Activated CD4-positive, alpha-beta memory T cell treated with anti-CD3 and anti-CD28 coated beads for 36 hours (primary cell): ENCODE results near the gene GFM2. TPM values are rescaled to one million over a fixed set of nuclear protein-coding genes. Genes with fewer than 3 reads are reported as not detected.
"Not testable (repeated sequence)": the region's sequence is repeated elsewhere in the genome, so short reads cannot be mapped to it uniquely, and the experiment has no call there.

Source experiments
- CTCF ChIA-PET: fragments of 350-600 bp; sonication (Branson Sonifier 250); formaldehyde crosslinking; loops from one replicate; lab custom pipeline; 2021; ENCODE audit warnings: antibody characterized with exemption, inconsistent platforms; lab: Charles Lee
- POLR2A ChIA-PET: fragments of 350-600 bp; sonication (Branson Sonifier 250); formaldehyde crosslinking; loops from one replicate; lab custom pipeline; 2021; ENCODE audit warnings: antibody characterized with exemption; lab: Charles Lee
- DNase-seq: peaks from one replicate; pipeline ENCODE4 v3.0.0-alpha.2; 2020
- H3K27ac Mint-ChIP-seq: one replicate; pipeline ENCODE4 v1.8.0; 2021; ENCODE audit warnings: mixed read lengths
- H3K27me3 Mint-ChIP-seq: one replicate; pipeline ENCODE4 v1.8.0; 2021; ENCODE audit warnings: mixed read lengths
- H3K36me3 Mint-ChIP-seq: one replicate; pipeline ENCODE4 v1.8.0; 2021; ENCODE audit warnings: mixed read lengths
- H3K4me1 Mint-ChIP-seq: one replicate; pipeline ENCODE4 v1.8.0; 2021; ENCODE audit warnings: low read depth, mixed read lengths
- H3K4me3 Mint-ChIP-seq: one replicate; pipeline ENCODE4 v1.8.0; 2021; ENCODE audit warnings: mild to moderate bottlenecking, mixed read lengths
- H3K9me3 Mint-ChIP-seq: one replicate; pipeline ENCODE4 v1.8.0; 2021; ENCODE audit warnings: mixed read lengths
- intact Hi-C: fragments of 100-400 bp; cut with micrococcal nuclease; formaldehyde crosslinking; loops from one replicate; pipeline ENCODE4 v1.15.1; 2023
- total RNA-seq, 2 experiments: library from RNA; stranded (reverse); gene quantifications; one replicate each; pipeline ENCODE4 v1.2.3, GENCODE V29; 2021

Gene GFM2
- total RNA-seq: 10 to 100 TPM; 30.9 to 33.0 TPM

GRCh38 chr5:74766849-74767578 is at the start of gene GFM2, which contains the start of gene NSA2:
Gene GFM2, minus strand, starts transcription at chr5:74767117. Its CDS starts 3,375 bp downstream, at chr5:74763742.
Gene NSA2, plus strand, starts transcription at chr5:74767249. Its CDS starts 112 bp downstream, at chr5:74767361.
- peak; percentile 96 for DNase-seq
- Mint-ChIP-seq H3K9me3 (no peaks in the 10 kb centered on the region), H3K27ac (peak within 1 kb of the TSS; percentile 97), H3K4me3 (peak within 1 kb of the TSS; percentile 100), H3K27me3 (no peaks in the 10 kb centered on the region), H3K36me3 (peaks cover 21% of the 10 kb centered on the region), H3K4me1 (peaks cover 36% of the 10 kb centered on the region)
- intact Hi-C loops: loop anchor here (1.0 to 10.0 kb wide), 8 partner anchors 82 to 1205 kb away; partner anchors contain the start of genes CERT1, FAM169A, HEXB and HMGCR
- CTCF ChIA-PET: interaction anchor here (0.6 to 1.9 kb wide), 8 partner anchors 9 to 813 kb away, joined by 3 to 7 read pairs (median 4); no protein-coding TSS in a partner anchor
- POLR2A ChIA-PET: interaction anchor here (0.7 to 0.9 kb wide), 2 partner anchors 39 to 100 kb away, joined by 3 read pairs; no protein-coding TSS in a partner anchor

- Mint-ChIP-seq H3K27ac (no peak overlapping the region), H3K4me3 (no peak overlapping the region), H3K36me3 (peaks cover 7% of the 10 kb centered on the region), H3K27me3 (no peaks in the 10 kb centered on the region), H3K4me1 (no peaks in the 10 kb centered on the region), H3K9me3 (no peaks in the 10 kb centered on the region)
- intact Hi-C loops: no loop called here
- ChIA-PET CTCF (no interaction called here), POLR2A (no interaction called here)
- no peak for DNase-seq
Measured at GRCh38 chr5:74810915-74811314, 44.0 kb upstream of the GFM2 start.

GRCh38 chr5:74801941-74802340 is 35.0 kb upstream of the GFM2 start:
- no peak for DNase-seq
- H3K9me3 Mint-ChIP-seq: no peaks in the 10 kb centered on the region
- intact Hi-C loops: no loop called here
- ChIA-PET POLR2A (no interaction called here), CTCF (no interaction called here)
- H3K4me3 Mint-ChIP-seq: no peak overlapping the region
- H3K27ac Mint-ChIP-seq: no peak overlapping the region
- H3K4me1 Mint-ChIP-seq: no peaks in the 10 kb centered on the region
- H3K36me3 Mint-ChIP-seq: peaks cover 8% of the 10 kb centered on the region
- no peaks in the 10 kb centered on the region for H3K27me3 Mint-ChIP-seq

- intact Hi-C loops: no loop called here
Measured at GRCh38 chr5:74801197-74801596, 34.3 kb upstream of the GFM2 start.

GRCh38 chr5:74798977-74799911 is 32.3 kb upstream of the GFM2 start:
- no peak overlapping the region for H3K27ac Mint-ChIP-seq
- no peak overlapping the region for H3K4me3 Mint-ChIP-seq
- H3K4me1 Mint-ChIP-seq: no peaks in the 10 kb centered on the region
- POLR2A ChIA-PET: no interaction called here
- no peaks in the 10 kb centered on the region for H3K27me3 Mint-ChIP-seq
- no peaks in the 10 kb centered on the region for H3K9me3 Mint-ChIP-seq
- intact Hi-C loops: no loop called here
- peaks cover 10% of the 10 kb centered on the region for H3K36me3 Mint-ChIP-seq
- DNase-seq: no peak
- CTCF ChIA-PET: no interaction called here

More at GRCh38 chr5:74801197-74801596, 34.3 kb upstream of the GFM2 start:
- no peaks in the 10 kb centered on the region for H3K4me1 Mint-ChIP-seq
- H3K9me3 Mint-ChIP-seq: no peaks in the 10 kb centered on the region
- H3K27ac Mint-ChIP-seq: no peak overlapping the region
- no peak overlapping the region for H3K4me3 Mint-ChIP-seq
- H3K36me3 Mint-ChIP-seq: peaks cover 8% of the 10 kb centered on the region
- no peak for DNase-seq
- H3K27me3 Mint-ChIP-seq: no peaks in the 10 kb centered on the region
- POLR2A ChIA-PET: no interaction called here
- CTCF ChIA-PET: interaction anchor here (0.6 kb wide), 1 partner anchor 37 kb away, joined by 3 read pairs; no protein-coding TSS in a partner anchor

- DNase-seq, H3K9me3 Mint-ChIP-seq, H3K4me1 Mint-ChIP-seq, H3K4me3 Mint-ChIP-seq, H3K27ac Mint-ChIP-seq, POLR2A ChIA-PET, CTCF ChIA-PET, H3K27me3 Mint-ChIP-seq, intact Hi-C loops: not testable (repeated sequence)
- H3K36me3 Mint-ChIP-seq: peaks cover 27% of the 10 kb centered on the region
Measured at GRCh38 chr5:74791669-74792068, 24.8 kb upstream of the GFM2 start.

- intact Hi-C loops: no loop called here
- Mint-ChIP-seq H3K27ac (no peak overlapping the region), H3K4me1 (no peaks in the 10 kb centered on the region), H3K9me3 (no peaks in the 10 kb centered on the region), H3K4me3 (no peak overlapping the region), H3K27me3 (no peaks in the 10 kb centered on the region), H3K36me3 (peaks cover 20% of the 10 kb centered on the region)
- no peak for DNase-seq
- POLR2A ChIA-PET: no interaction called here
- CTCF ChIA-PET: interaction anchor here (1.1 kb wide), 1 partner anchor 132 kb away, joined by 3 read pairs; no protein-coding TSS in a partner anchor
Measured at GRCh38 chr5:74787424-74787823, 20.5 kb upstream of the GFM2 start.

- Mint-ChIP-seq H3K4me1 (no peaks in the 10 kb centered on the region), H3K4me3 (no peak overlapping the region), H3K27ac (no peak overlapping the region), H3K36me3 (peaks cover 15% of the 10 kb centered on the region), H3K9me3 (no peaks in the 10 kb centered on the region), H3K27me3 (no peaks in the 10 kb centered on the region)
- intact Hi-C loops: no loop called here
- no peak for DNase-seq
- ChIA-PET POLR2A (no interaction called here), CTCF (interaction anchor here (1.1 kb wide), 1 partner anchor 132 kb away, joined by 3 read pairs; no protein-coding TSS in a partner anchor)
Measured at GRCh38 chr5:74786851-74787250, 19.9 kb upstream of the GFM2 start.

- no peak for DNase-seq
- H3K27me3 Mint-ChIP-seq: no peaks in the 10 kb centered on the region
- H3K27ac Mint-ChIP-seq: no peak overlapping the region
- intact Hi-C loops: no loop called here
- H3K4me3 Mint-ChIP-seq: no peak overlapping the region
- ChIA-PET POLR2A (no interaction called here), CTCF (no interaction called here)
- H3K4me1 Mint-ChIP-seq: no peaks in the 10 kb centered on the region
- H3K36me3 Mint-ChIP-seq: peaks cover 12% of the 10 kb centered on the region
- no peaks in the 10 kb centered on the region for H3K9me3 Mint-ChIP-seq
Measured at GRCh38 chr5:74778609-74779008, 11.7 kb upstream of the GFM2 start.

GRCh38 chr5:74772359-74772758 is 5.4 kb upstream of the GFM2 start:
- Mint-ChIP-seq H3K4me3 (no peak overlapping the region), H3K9me3 (no peaks in the 10 kb centered on the region), H3K4me1 (peaks cover 13% of the 10 kb centered on the region), H3K36me3 (peaks cover 31% of the 10 kb centered on the region), H3K27me3 (no peaks in the 10 kb centered on the region), H3K27ac (no peak overlapping the region)
- no peak for DNase-seq
- ChIA-PET POLR2A (interaction anchor here (0.7 kb wide), 1 partner anchor 274 kb away, joined by 3 read pairs; no protein-coding TSS in a partner anchor), CTCF (no interaction called here)
- intact Hi-C loops: no loop called here

GRCh38 chr5:74767579-74767913 is 629 bp upstream of the GFM2 start:
- peak; percentile 23 for DNase-seq
- POLR2A ChIA-PET: no interaction called here
- peaks cover 33% of the 10 kb centered on the region for H3K4me1 Mint-ChIP-seq

More at GRCh38 chr5:74767579-74767913, 629 bp upstream of the GFM2 start:
- Mint-ChIP-seq H3K4me3 (peak overlapping the region; percentile 100), H3K27me3 (no peaks in the 10 kb centered on the region), H3K27ac (peak overlapping the region; percentile 97), H3K9me3 (no peaks in the 10 kb centered on the region), H3K36me3 (peaks cover 17% of the 10 kb centered on the region)
- CTCF ChIA-PET: interaction anchor here (0.6 to 1.9 kb wide), 6 partner anchors 10 to 812 kb away, joined by 3 to 7 read pairs (median 4); no protein-coding TSS in a partner anchor
- intact Hi-C loops: loop anchor here (1.0 to 10.0 kb wide), 8 partner anchors 83 to 1205 kb away; partner anchors contain the start of genes CERT1, FAM169A, HEXB and HMGCR
